Natural killer cell (primary cell): Measurements from ENCODE around the gene IMPDH2. TPM values are rescaled to one million over a fixed set of nuclear protein-coding genes. Genes with fewer than 3 reads are reported as not detected.
"Not testable (repeated sequence)": the region's sequence is repeated elsewhere in the genome, so short reads cannot be mapped to it uniquely, and the experiment has no call there.

Experiments used
- ATAC-seq, 3 donors: fragments of 150-1000 bp in 2 of 3; fragments of 200-7000 bp in 1 of 3; cut with Tn5 transposase; 1 replicate in 1 of 3; 2 replicates in 2 of 3; pipeline ENCODE4 v1.10.0; 2021; ENCODE audit warnings: mild to moderate bottlenecking in 2 of 3, moderate library complexity in 2 of 3
- DNase-seq, 2 donors: peaks; one replicate each; pipeline versions ENCODE4 v3.0.0 to v3.0.0-alpha.2; 2013 to 2021; ENCODE audit warnings: mixed read lengths in 1 of 2
- H3K27ac ChIP-seq: one replicate; pipeline ENCODE4 v1.5.1; 2013; ENCODE audit warnings: mild to moderate bottlenecking, low read length
- H3K27me3 ChIP-seq: one replicate; pipeline ENCODE4 v1.6.1; 2013; ENCODE audit warnings: low read length; ENCODE audit not compliant: control insufficient read depth, insufficient read depth
- H3K36me3 ChIP-seq: one replicate; pipeline ENCODE4 v1.6.1; 2013; ENCODE audit warnings: low read length; ENCODE audit not compliant: control insufficient read depth, insufficient read depth
- H3K4me1 ChIP-seq: one replicate; pipeline ENCODE4 v1.6.1; 2013; ENCODE audit warnings: low read length; ENCODE audit not compliant: control insufficient read depth, insufficient read depth
- H3K4me3 ChIP-seq: one replicate; pipeline ENCODE4 v1.5.1; 2013; ENCODE audit warnings: low read length
- H3K9me3 ChIP-seq: one replicate; pipeline ENCODE4 v1.6.1; 2013; ENCODE audit warnings: low read length; ENCODE audit not compliant: control insufficient read depth, insufficient read depth
- H3K27ac Mint-ChIP-seq, 2 donors: one replicate each; pipeline ENCODE4 v1.8.0; 2022; ENCODE audit warnings: mild to moderate bottlenecking in 2 of 2, mixed read lengths in 2 of 2, moderate library complexity in 1 of 2
- H3K27me3 Mint-ChIP-seq, 2 donors: one replicate each; pipeline ENCODE4 v1.8.0; 2022; ENCODE audit warnings: low read depth in 2 of 2, mixed read lengths in 2 of 2
- H3K36me3 Mint-ChIP-seq: one replicate; pipeline ENCODE4 v1.8.0; 2022; ENCODE audit warnings: mixed read lengths
- H3K4me1 Mint-ChIP-seq, 2 donors: one replicate each; pipeline ENCODE4 v1.8.0; 2022; ENCODE audit warnings: mixed read lengths in 2 of 2
- H3K4me3 Mint-ChIP-seq: one replicate; pipeline ENCODE4 v1.8.0; 2022; ENCODE audit warnings: mild to moderate bottlenecking, moderate library complexity, mixed read lengths
- H3K9me3 Mint-ChIP-seq, 2 donors: one replicate each; pipeline ENCODE4 v1.8.0; 2022; ENCODE audit warnings: mixed read lengths in 2 of 2
- CTCF ChIP-seq: fragments of 200-600 bp; IDR thresholded peaks from one replicate; pipeline ENCODE4 v1.8.0; 2022; ENCODE audit warnings: antibody characterized with exemption
- whole genome bisulfite sequencing: methylation state at CpG from one replicate; pipeline ENCODE4 v1.1.7; 2013; ENCODE audit warnings: missing lambda C conversion rate; ENCODE audit not compliant: insufficient coverage; 5-methylcytosine and 5-hydroxymethylcytosine counted together
- intact Hi-C: fragments of 100-400 bp; cut with micrococcal nuclease; formaldehyde crosslinking; loops from one replicate; pipeline ENCODE4 v1.14.2; 2022
- total RNA-seq, 4 donors: library from RNA; stranded (reverse); fragments of 120-200 nt in 1 of 4; gene quantifications; one replicate each; pipeline versions ENCODE4 v1.2.3 to v1.2.4, GENCODE V29; 2013 to 2022

Gene IMPDH2
- total RNA-seq, 3 donors from 2014 or later (not counting 1 experiment from before 2014, with no cell fraction given) = 45.6 to 85.7 (median 50.0) TPM

GRCh38 chr3:49009396-49009795, 19.8 kb downstream of the IMPDH2 start:
- Mint-ChIP-seq H3K27me3 (no peaks in the 10 kb centered on the region), H3K4me3 (peak overlapping the region; percentile 43), H3K36me3 (no peaks in the 10 kb centered on the region), H3K27ac (peak overlapping the region; percentile 7 to 25), H3K9me3 (no peaks in the 10 kb centered on the region), H3K4me1 (peaks cover 21 to 28% of the 10 kb centered on the region in 2 donors)
- H3K9me3 ChIP-seq = no peaks in the 10 kb centered on the region
- intact Hi-C loops = loop anchor here (5.0 kb wide), 2 partner anchors 83 to 92 kb away; partner anchors contain the start of genes ARIH2 and QRICH1
- no peaks in the 10 kb centered on the region for H3K27me3 ChIP-seq
- no peak overlapping the region for H3K27ac ChIP-seq
- no peak overlapping the region for H3K4me3 ChIP-seq
- H3K4me1 ChIP-seq = peaks cover 20% of the 10 kb centered on the region
- no peak for ATAC-seq
- WGBS = 95% methylated on average over 2 of the region's 3 CpGs
- peaks cover 26% of the 10 kb centered on the region for H3K36me3 ChIP-seq
- no peak for DNase-seq
- TF ChIP-seq CTCF = no peak

GRCh38 chr3:49008627-49009026, 20.6 kb downstream of the IMPDH2 start:
- peak overlapping the region; percentile 98 to 99 for H3K27ac Mint-ChIP-seq

GRCh38 chr3:49007771-49008528, 21.2 kb downstream of the IMPDH2 start:
- peak overlapping the region; percentile 96 for H3K4me3 ChIP-seq
- peak overlapping the region; percentile 100 for H3K4me3 Mint-ChIP-seq
- H3K4me1 Mint-ChIP-seq = peaks cover 21 to 25% of the 10 kb centered on the region in 2 donors
- DNase-seq (peak; percentile 70 to 90), ATAC-seq (peak; percentile 45 to 62 (median 49))
- H3K27ac ChIP-seq = peak overlapping the region; percentile 95
- intact Hi-C loops = loop anchor here (1.0 to 5.0 kb wide), 4 partner anchors 13 to 91 kb away; partner anchors contain the start of genes ARIH2, P4HTM and QRICH1
- H3K36me3 Mint-ChIP-seq = no peaks in the 10 kb centered on the region
- TF ChIP-seq CTCF = no peak
- no peaks in the 10 kb centered on the region for H3K27me3 Mint-ChIP-seq
- H3K36me3 ChIP-seq = peaks cover 15% of the 10 kb centered on the region
- H3K9me3 Mint-ChIP-seq = no peaks in the 10 kb centered on the region
- peak overlapping the region; percentile 98 to 99 for H3K27ac Mint-ChIP-seq
- no peaks in the 10 kb centered on the region for H3K9me3 ChIP-seq
- H3K27me3 ChIP-seq = no peaks in the 10 kb centered on the region
- 19% methylated on average over 41 of the region's 41 CpGs for WGBS
- H3K4me1 ChIP-seq = peaks cover 20% of the 10 kb centered on the region

More at GRCh38 chr3:49008627-49009026, 20.6 kb downstream of the IMPDH2 start:
- H3K27me3 ChIP-seq, H3K9me3 Mint-ChIP-seq, H3K4me3 ChIP-seq, H3K27me3 Mint-ChIP-seq, H3K9me3 ChIP-seq, ATAC-seq, DNase-seq, H3K36me3 Mint-ChIP-seq: not testable (repeated sequence)
- Mint-ChIP-seq H3K4me1 (peaks cover 21 to 28% of the 10 kb centered on the region in 2 donors), H3K4me3 (peak overlapping the region; percentile 100)
- Histone ChIP-seq H3K4me1 (peaks cover 20% of the 10 kb centered on the region), H3K36me3 (peaks cover 20% of the 10 kb centered on the region), H3K27ac (peak overlapping the region; percentile 95)
- WGBS = 94% methylated on average over 5 of the region's 5 CpGs
- intact Hi-C loops = loop anchor here (5.0 kb wide), 2 partner anchors 84 to 91 kb away; partner anchors contain the start of genes ARIH2 and QRICH1

GRCh38 chr3:49007068-49007770, 22.0 kb downstream of the IMPDH2 start, which contains the start of gene WDR6:
Gene WDR6, plus strand, starts transcription at chr3:49007391. Its CDS starts 41 bp downstream, at chr3:49007432.
- H3K9me3 ChIP-seq = no peaks in the 10 kb centered on the region
- H3K4me3 ChIP-seq = peak within 1 kb of the TSS; percentile 96
- WGBS = under 1% methylated on average over 65 of the region's 65 CpGs
- Mint-ChIP-seq H3K27me3 (no peaks in the 10 kb centered on the region), H3K9me3 (no peaks in the 10 kb centered on the region), H3K27ac (peak within 1 kb of the TSS; percentile 98 to 99), H3K36me3 (no peaks in the 10 kb centered on the region), H3K4me1 (peaks cover 21 to 24% of the 10 kb centered on the region in 2 donors), H3K4me3 (peak within 1 kb of the TSS; percentile 100)
- peaks cover 20% of the 10 kb centered on the region for H3K4me1 ChIP-seq
- DNase-seq = peak; percentile 94 to 99
- peak; percentile 44 for TF ChIP-seq CTCF
- intact Hi-C loops = loop anchor here (1.0 to 5.0 kb wide), 4 partner anchors 14 to 90 kb away; partner anchors contain the start of genes ARIH2, P4HTM and QRICH1
- H3K27ac ChIP-seq = peak within 1 kb of the TSS; percentile 95
- peaks cover 8% of the 10 kb centered on the region for H3K36me3 ChIP-seq
- H3K27me3 ChIP-seq = no peaks in the 10 kb centered on the region
- peak; percentile 91 to 98 (median 94) for ATAC-seq
